CD14-positive monocyte (primary cell): ENCODE measurements around the gene TIPARP. TPM values are rescaled to one million over a fixed set of nuclear protein-coding genes. Genes with fewer than 3 reads are reported as not detected.

ENCODE experiments used
- DNase-seq, 3 donors: peaks; one replicate each; pipeline ENCODE4 v3.0.0-alpha.2; 2011 to 2022
- H2AFZ ChIP-seq: 2 replicates; pipeline ENCODE4 v1.6.0; 2012; ENCODE audit warnings: mild to moderate bottlenecking, low read depth, low read length, inconsistent platforms; ENCODE audit not compliant: insufficient read depth, poor library complexity, severe bottlenecking
- H3K27ac ChIP-seq, 2 donors: 1 replicate in 1 of 2; 2 replicates in 1 of 2; pipeline ENCODE4 v1.5.1; 2012 to 2013; ENCODE audit warnings: low read length in 2 of 2, control low read depth in 1 of 2, inconsistent platforms in 1 of 2, low read depth in 1 of 2, mild to moderate bottlenecking in 1 of 2
- H3K27me3 ChIP-seq, 2 donors: one replicate each; pipeline versions ENCODE4 v1.6.0 to v1.6.1; 2011 to 2013; ENCODE audit warnings: low read length in 2 of 2; ENCODE audit not compliant: control insufficient read depth in 2 of 2, insufficient read depth in 2 of 2
- H3K36me3 ChIP-seq, 2 donors: replicated peaks in 1 of 2; 1 replicate in 1 of 2; 2 replicates in 1 of 2; pipeline versions ENCODE4 v1.5.1 to v1.6.1; 2012 to 2013; ENCODE audit warnings: low read length in 2 of 2, control low read depth in 1 of 2, inconsistent platforms in 1 of 2, mild to moderate bottlenecking in 1 of 2; ENCODE audit not compliant: insufficient read depth in 2 of 2, control insufficient read depth in 1 of 2
- H3K4me1 ChIP-seq, 2 donors: 1 replicate in 1 of 2; 2 replicates in 1 of 2; pipeline versions ENCODE4 v1.5.1 to v1.6.1; 2012 to 2013; ENCODE audit warnings: low read length in 2 of 2, control low read depth in 1 of 2, inconsistent platforms in 1 of 2, mild to moderate bottlenecking in 1 of 2, moderate library complexity in 1 of 2; ENCODE audit not compliant: insufficient read depth in 2 of 2, control insufficient read depth in 1 of 2
- H3K4me2 ChIP-seq: replicated peaks from 2 replicates; pipeline ENCODE3; 2012; ENCODE audit warnings: low read length, moderate library complexity, mild to moderate bottlenecking; ENCODE audit not compliant: poor library complexity, severe bottlenecking; ENCODE audit errors: extremely low read depth
- H3K4me3 ChIP-seq, 3 experiments: fragments of 200-600 bp in 1 of 3; sonication (generic) in 1 of 3; replicated peaks in 1 of 3; 1 replicate in 2 of 3; 2 replicates in 1 of 3; pipeline ENCODE4 v1.5.1; 2011 to 2013; ENCODE audit warnings: low read length in 3 of 3, mild to moderate bottlenecking in 3 of 3, control low read depth in 2 of 3, low read depth in 2 of 3, inconsistent platforms in 1 of 3, moderate library complexity in 1 of 3
- H3K79me2 ChIP-seq: 2 replicates; pipeline ENCODE4 v1.6.0; 2012; ENCODE audit warnings: mild to moderate bottlenecking, control low read depth, inconsistent platforms, low read length, moderate library complexity; ENCODE audit not compliant: insufficient read depth
- H3K9ac ChIP-seq: 2 replicates; pipeline ENCODE4 v1.6.0; 2017; ENCODE audit warnings: low read length, mild to moderate bottlenecking; ENCODE audit not compliant: insufficient read depth, poor library complexity, severe bottlenecking
- H3K9me3 ChIP-seq, 2 donors: replicated peaks in 1 of 2; 1 replicate in 1 of 2; 2 replicates in 1 of 2; pipeline versions ENCODE4 v1.5.1 to v1.6.1; 2012 to 2013; ENCODE audit warnings: low read length in 2 of 2, control low read depth in 1 of 2; ENCODE audit not compliant: control insufficient read depth in 1 of 2, insufficient read depth in 1 of 2
- H4K20me1 ChIP-seq: 2 replicates; pipeline ENCODE4 v1.6.0; 2012; ENCODE audit warnings: mild to moderate bottlenecking, low read length, control low read depth, moderate library complexity; ENCODE audit not compliant: insufficient read depth
- H3K27ac Mint-ChIP-seq, 7 donors: one replicate each; pipeline ENCODE4 v1.8.0; 2020; ENCODE audit warnings: mild to moderate bottlenecking in 7 of 7, mixed read lengths in 7 of 7, moderate library complexity in 6 of 7, inconsistent platforms in 2 of 7
- H3K27me3 Mint-ChIP-seq, 3 donors: one replicate each; pipeline ENCODE4 v1.8.0; 2021 to 2022; ENCODE audit warnings: low read depth in 3 of 3, mild to moderate bottlenecking in 3 of 3, mixed read lengths in 3 of 3, moderate library complexity in 3 of 3, inconsistent platforms in 1 of 3
- H3K36me3 Mint-ChIP-seq, 2 donors: one replicate each; pipeline ENCODE4 v1.8.0; 2020; ENCODE audit warnings: mixed read lengths in 2 of 2, inconsistent platforms in 1 of 2, mild to moderate bottlenecking in 1 of 2
- H3K4me1 Mint-ChIP-seq: one replicate; pipeline ENCODE4 v1.8.0; 2020; ENCODE audit warnings: mild to moderate bottlenecking, mixed read lengths
- H3K4me3 Mint-ChIP-seq, 2 donors: one replicate each; pipeline ENCODE4 v1.8.0; 2020; ENCODE audit warnings: mild to moderate bottlenecking in 2 of 2, mixed read lengths in 2 of 2, moderate library complexity in 1 of 2
- H3K9me3 Mint-ChIP-seq, 7 donors: one replicate each; pipeline ENCODE4 v1.8.0; 2020 to 2022; ENCODE audit warnings: mixed read lengths in 7 of 7, mild to moderate bottlenecking in 6 of 7, moderate library complexity in 6 of 7, inconsistent platforms in 2 of 7
- CTCF ChIP-seq: fragments of 200-600 bp; IDR thresholded peaks from one replicate; pipeline ENCODE4 v1.8.0; 2022; ENCODE audit warnings: antibody characterized with exemption, mild to moderate bottlenecking
- WGBS: methylation state at CpG from one replicate; pipeline ENCODE4 v1.1.5; 2013; ENCODE audit warnings: missing lambda C conversion rate; ENCODE audit not compliant: insufficient coverage; 5-methylcytosine and 5-hydroxymethylcytosine counted together
- intact Hi-C, 2 donors: fragments of 100-400 bp; cut with micrococcal nuclease; formaldehyde crosslinking; loops; one replicate each; pipeline versions ENCODE4 v1.15.0 to v1.15.1; 2023
- polyA plus RNA-seq, 3 donors: library from polyadenylated mRNA; depleted of rRNA in 1 of 3; unstranded in 2 of 3; stranded (reverse) in 1 of 3; fragments of 300-500 nt in 2 of 3; fragments of >200 nt in 1 of 3; fragmentation: Illumina TruSeq in 2 of 3; gene quantifications; 1 replicate in 2 of 3; 2 replicates in 1 of 3; pipeline ENCODE4 v1.2.3, GENCODE V29; 2012 to 2021

TIPARP gene
- polyA plus RNA-seq, 3 donors: 12.7 to 42.5 (median 16.7) TPM

GRCh38 chr3:156716105-156716862 is 41.9 kb downstream of the TIPARP start:
- Histone ChIP-seq H3K27ac (no peak overlapping the region), H2AFZ (no peak overlapping the region), H3K4me3 (no peak overlapping the region), H3K4me1 (no peaks in the 10 kb centered on the region), H4K20me1 (no peaks in the 10 kb centered on the region), H3K36me3 (peaks cover 0 to 4% of the 10 kb centered on the region in 2 donors), H3K4me2 (no peak overlapping the region), H3K9ac (no peak overlapping the region), H3K27me3 (no peaks in the 10 kb centered on the region), H3K9me3 (no peaks in the 10 kb centered on the region), H3K79me2 (no peaks in the 10 kb centered on the region)
- H3K4me3 Mint-ChIP-seq: no peak overlapping the region
- intact Hi-C loops: no loop called here
- H3K27me3 Mint-ChIP-seq: no peaks in the 10 kb centered on the region
- peaks cover 8 to 10% of the 10 kb centered on the region in 2 donors for H3K36me3 Mint-ChIP-seq
- no CpG with 5 or more reads among the region's 6 CpGs for WGBS
- TF ChIP-seq CTCF: no peak
- H3K4me1 Mint-ChIP-seq: no peaks in the 10 kb centered on the region
- no peak overlapping the region for H3K27ac Mint-ChIP-seq
- DNase-seq: no peak
- H3K9me3 Mint-ChIP-seq: peaks cover 0 to 3% (median 0%) of the 10 kb centered on the region in 7 donors

- no peaks in the 10 kb centered on the region for H3K9me3 Mint-ChIP-seq
- DNase-seq: no peak
- Histone ChIP-seq H3K4me2 (no peak overlapping the region), H3K4me3 (no peak overlapping the region), H3K9me3 (no peaks in the 10 kb centered on the region), H3K9ac (no peak overlapping the region), H2AFZ (no peak overlapping the region), H3K79me2 (no peaks in the 10 kb centered on the region), H3K36me3 (peaks cover 0 to 4% of the 10 kb centered on the region in 2 donors), H3K4me1 (no peaks in the 10 kb centered on the region), H3K27me3 (no peaks in the 10 kb centered on the region), H3K27ac (no peak overlapping the region), H4K20me1 (no peaks in the 10 kb centered on the region)
- TF ChIP-seq CTCF: no peak
- H3K27ac Mint-ChIP-seq: no peak overlapping the region
- 100% methylated on average over 1 of the region's 3 CpGs for WGBS
- peaks cover 4% of the 10 kb centered on the region for H3K4me1 Mint-ChIP-seq
- H3K4me3 Mint-ChIP-seq: no peak overlapping the region
- intact Hi-C loops: no loop called here
- peaks cover 3 to 10% of the 10 kb centered on the region in 2 donors for H3K36me3 Mint-ChIP-seq
- H3K27me3 Mint-ChIP-seq: no peaks in the 10 kb centered on the region
Observed at GRCh38 chr3:156718622-156719306, 44.4 kb downstream of the TIPARP start.
